Mesenteric fat pad (tissue), 1 donor: ENCODE data around the gene AFAP1L2. TPM values are rescaled to one million over a fixed set of nuclear protein-coding genes. Genes with fewer than 3 reads are reported as not detected.

Source experiments
- DNase-seq: peaks from one replicate; pipeline ENCODE4 v3.0.0-alpha.2; 2020; ENCODE audit warnings: low spot score
- long read RNA-seq: library from polyadenylated mRNA; unstranded; transcript quantifications from one replicate; pipeline ENCODE4 v2.0.0, GENCODE V29; 2020
- total RNA-seq: library from RNA; stranded (reverse); fragmentation: NEBNext Ultra II Directional; extraction: Animal tissue kit (Norgen Biotek cat#: 25700); gene quantifications from one replicate; pipeline ENCODE4 v1.2.1, GENCODE V29; 2021
- donor health status: DM: yes; HTN: yes; CAD: no.

AFAP1L2 gene
- 3.9 TPM for total RNA-seq
- long read RNA-seq, partial matches to known transcripts, result 3 of 7 reads
- long read RNA-seq, other reads (novel, unspliced or antisense), result 2 of 7 reads

- DNase-seq, result peak; percentile 86
These were observed at the start of gene AFAP1L2 for GRCh38 chr10:114404171-114405010. TSS of gene AFAP1L2 (minus strand) at chr10:114404502. CDS start at chr10:114404455, 47 bp downstream.

- no peak for DNase-seq
These were observed 49.3 kb upstream of the AFAP1L2 start for GRCh38 chr10:114453576-114453975.

- DNase-seq, result no peak
These were observed 44.6 kb upstream of the AFAP1L2 start for GRCh38 chr10:114448897-114449296.

GRCh38 chr10:114445332-114445731 lies 41.0 kb upstream of the AFAP1L2 start:
- DNase-seq, result no peak

- no peak for DNase-seq
These were observed 40.5 kb upstream of the AFAP1L2 start for GRCh38 chr10:114444819-114445218.

- no peak for DNase-seq
These were observed 37.9 kb upstream of the AFAP1L2 start for GRCh38 chr10:114442091-114442630.

- DNase-seq, result no peak
These were observed 36.8 kb upstream of the AFAP1L2 start for GRCh38 chr10:114441107-114441506.

GRCh38 chr10:114437473-114438292 lies 33.4 kb upstream of the AFAP1L2 start:
- DNase-seq, result no peak

GRCh38 chr10:114436941-114437340 lies 32.6 kb upstream of the AFAP1L2 start:
- DNase-seq, result no peak

- DNase-seq, result no peak
These were observed 28.3 kb upstream of the AFAP1L2 start for GRCh38 chr10:114432566-114433093.

- no peak for DNase-seq
These were observed 27.3 kb upstream of the AFAP1L2 start for GRCh38 chr10:114431414-114432135.

GRCh38 chr10:114430688-114431413 lies 26.5 kb upstream of the AFAP1L2 start:
- DNase-seq, result no peak

GRCh38 chr10:114429581-114430335 lies 25.5 kb upstream of the AFAP1L2 start:
- DNase-seq, result no peak

GRCh38 chr10:114427124-114427852 lies 23.0 kb upstream of the AFAP1L2 start:
- no peak for DNase-seq

- no peak for DNase-seq
These were observed 22.2 kb upstream of the AFAP1L2 start for GRCh38 chr10:114426476-114426875.

GRCh38 chr10:114420811-114421485 lies 16.6 kb upstream of the AFAP1L2 start:
- DNase-seq, result no peak

GRCh38 chr10:114418109-114418508 lies 13.8 kb upstream of the AFAP1L2 start:
- no peak for DNase-seq
